ENCODE data around the gene CUL2.
"Not testable (repeated sequence)": the region's sequence is repeated elsewhere in the genome, so short reads cannot be mapped to it uniquely, and the experiment has no call there.

CUL2 gene

DNA sequence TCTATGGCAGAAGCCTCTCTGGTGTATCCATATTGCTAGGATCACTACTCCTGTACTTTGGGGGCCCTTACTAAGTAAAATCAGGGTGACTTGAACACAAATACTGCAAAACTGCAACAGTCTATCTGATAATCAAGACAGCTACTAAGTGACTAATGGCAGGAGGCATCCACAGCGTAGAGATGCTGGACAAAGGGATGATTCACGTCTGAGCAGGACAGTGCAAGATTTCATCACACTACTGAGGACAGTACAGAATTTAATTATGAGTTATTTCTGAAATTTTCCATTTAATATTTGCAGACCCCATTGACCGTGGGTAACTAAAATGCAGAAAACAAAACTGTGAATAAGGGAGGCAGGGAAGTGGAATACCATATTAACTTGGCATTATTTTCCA lies 10.4 kb downstream of the CUL2 start:
- DNase-seq (ENCODE audit: low read depth, low spot score): peak; percentile 28

DNA sequence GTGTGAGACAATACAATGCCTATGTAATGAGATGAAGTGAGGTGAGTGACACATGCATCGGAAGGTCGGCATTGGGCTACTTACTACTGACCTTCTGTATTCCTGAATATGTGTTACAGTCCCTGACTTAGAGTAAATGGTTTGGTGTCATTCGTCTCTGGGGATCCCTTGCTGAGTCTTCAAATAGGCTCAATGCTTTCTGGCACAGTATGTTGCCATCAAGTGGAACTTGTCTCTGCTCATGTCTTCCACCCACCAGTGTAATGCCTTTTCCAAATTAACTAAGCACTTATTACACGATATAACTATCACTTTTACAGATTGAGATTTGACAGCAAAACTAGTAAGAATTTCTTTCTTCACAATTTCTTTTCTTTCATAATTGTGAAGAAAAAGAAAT lies 10.9 kb downstream of the CUL2 start:
- no peak for DNase-seq (ENCODE audit: low read depth, low spot score)

- no peak for DNase-seq (ENCODE audit: low read depth, low spot score)
These were observed 14.9 kb downstream of the CUL2 start for GRCh38 chr10:35075228-35075627.

DNA sequence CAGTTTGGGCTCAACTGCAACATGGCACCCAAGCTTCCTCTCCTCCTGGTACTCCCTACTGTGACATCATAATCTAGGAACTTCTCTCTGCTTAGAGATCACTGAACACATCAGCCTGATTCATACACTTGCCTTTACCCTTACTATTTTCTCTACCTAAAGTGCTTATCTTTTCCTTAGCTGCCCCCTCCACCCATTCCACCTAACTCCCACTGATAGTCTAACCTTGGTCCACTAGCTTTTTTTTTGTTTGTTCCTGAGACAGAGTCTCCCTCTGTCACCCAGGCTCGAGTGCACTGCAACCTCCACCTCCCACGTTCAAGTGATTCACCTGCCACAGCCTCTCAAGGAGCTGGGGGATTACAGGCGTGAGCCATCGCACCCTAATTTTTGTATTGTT lies 15.9 kb downstream of the CUL2 start:
- no peak for DNase-seq (ENCODE audit: low read depth, low spot score)

- no peak for DNase-seq (ENCODE audit: low read depth, low spot score)
These were observed 19.6 kb downstream of the CUL2 start for GRCh38 chr10:35070521-35070920.

DNA sequence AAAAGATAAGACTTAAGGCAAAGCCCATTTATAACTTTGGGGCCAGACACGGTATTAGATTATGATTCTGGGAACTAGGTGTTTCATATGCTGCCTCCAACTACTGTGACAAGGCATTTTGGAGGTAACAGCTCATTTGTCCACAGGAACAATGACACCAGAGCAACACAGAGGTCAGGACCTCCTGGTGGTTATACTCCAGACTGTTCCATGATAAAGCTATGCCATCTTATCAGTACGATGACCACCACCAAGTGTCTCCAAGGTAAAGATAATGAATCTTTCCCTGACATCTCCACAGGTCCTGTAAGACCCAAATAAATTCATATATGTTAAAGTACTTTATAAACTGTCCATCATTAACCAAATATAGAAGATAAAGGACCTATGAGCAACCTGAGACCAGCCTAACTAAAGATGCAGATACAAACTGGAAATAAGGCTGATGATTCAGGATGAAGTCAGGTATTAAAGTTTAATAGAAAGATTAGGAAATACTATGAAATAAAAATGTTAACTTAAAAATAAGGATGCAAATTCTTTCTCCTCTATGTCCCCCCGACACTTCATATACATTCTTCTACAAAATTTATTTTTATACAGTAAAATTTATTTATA lies 26.2 kb downstream of the CUL2 start:
- no peak for DNase-seq (ENCODE audit: low read depth, low spot score)

DNA sequence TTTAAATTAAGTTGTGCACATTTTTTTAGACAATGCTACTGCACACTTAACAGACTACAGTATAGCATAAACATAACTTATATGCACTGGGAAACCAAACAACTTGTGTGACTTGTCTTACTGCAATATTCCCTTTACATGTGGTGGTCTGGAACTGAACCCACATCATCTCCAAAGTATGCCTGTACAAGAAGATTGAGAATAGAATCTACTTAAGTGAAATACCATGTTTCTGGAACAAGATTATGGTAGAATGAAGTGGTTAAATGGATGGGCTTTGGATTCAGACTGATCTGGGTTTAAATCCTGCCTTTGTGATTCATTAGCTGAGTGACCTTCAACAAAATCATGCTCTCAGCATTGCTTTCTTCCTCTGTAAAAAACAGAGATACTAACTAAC lies 30.7 kb downstream of the CUL2 start:
- no peak for DNase-seq (ENCODE audit: low read depth, low spot score)

GRCh38 chr10:35058686-35059085 lies 31.5 kb downstream of the CUL2 start:
- no peak for DNase-seq (ENCODE audit: low read depth, low spot score)

- DNase-seq (ENCODE audit: low read depth, low spot score): peak; percentile 87
These were observed 32.0 kb downstream of the CUL2 start for GRCh38 chr10:35058134-35058533.

DNA sequence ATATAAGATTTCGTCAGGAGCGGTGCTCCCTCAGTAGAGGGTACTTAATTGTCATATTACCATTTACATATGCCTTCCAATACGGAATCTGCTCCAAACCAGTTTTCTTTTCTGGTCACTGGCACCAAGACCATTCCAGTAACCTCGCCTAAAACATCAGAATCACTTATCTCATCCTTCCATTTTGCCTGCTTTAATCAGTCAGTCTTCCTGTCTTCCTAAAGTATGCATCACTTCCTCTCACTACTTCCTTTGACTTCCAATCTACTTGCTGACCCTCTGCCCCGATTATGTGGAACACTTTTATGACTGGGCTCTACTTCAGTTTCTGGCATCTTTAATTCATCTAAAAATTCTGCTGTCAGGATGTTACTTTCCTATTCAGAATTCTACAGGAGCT lies 33.5 kb downstream of the CUL2 start:
- DNase-seq (ENCODE audit: low read depth, low spot score): no peak

DNA sequence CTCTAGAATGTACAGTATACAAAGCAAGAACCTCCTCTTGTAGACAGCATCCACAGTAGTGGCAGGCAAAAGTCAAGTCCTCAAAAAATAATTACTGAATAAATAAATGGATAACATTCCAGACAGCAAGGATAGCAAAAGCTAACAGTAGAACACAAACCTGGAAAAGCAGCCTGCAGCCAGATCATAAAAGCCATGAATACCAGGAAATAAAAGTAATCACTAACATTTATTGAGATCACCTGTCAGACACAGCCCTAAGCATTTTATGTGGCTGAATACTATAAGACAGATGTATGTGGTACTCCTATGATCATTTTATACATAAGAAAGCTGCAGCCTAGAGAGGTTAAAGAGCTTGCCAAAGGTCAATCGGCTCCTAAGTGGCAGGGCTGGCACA lies 34.0 kb downstream of the CUL2 start:
- no peak for DNase-seq (ENCODE audit: low read depth, low spot score)

DNA sequence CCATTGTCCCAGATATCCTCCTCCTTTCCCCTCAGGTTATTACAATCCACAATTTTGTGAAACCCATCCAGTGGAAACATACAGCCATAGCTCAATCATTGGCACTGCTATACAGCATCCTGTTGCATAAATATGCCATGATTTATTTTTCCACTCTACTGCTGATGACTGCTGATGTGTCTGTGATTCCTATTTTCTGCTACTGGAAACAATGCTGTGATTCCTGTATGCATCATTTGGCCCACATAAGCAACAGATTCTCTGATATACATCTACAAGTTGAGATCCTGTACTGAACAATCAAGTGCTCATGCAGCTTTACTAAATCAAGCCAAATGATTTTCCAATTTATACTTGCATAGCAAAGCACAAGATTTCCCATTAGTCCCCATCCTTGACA lies 39.6 kb downstream of the CUL2 start:
- no peak for DNase-seq (ENCODE audit: low read depth, low spot score)

DNA sequence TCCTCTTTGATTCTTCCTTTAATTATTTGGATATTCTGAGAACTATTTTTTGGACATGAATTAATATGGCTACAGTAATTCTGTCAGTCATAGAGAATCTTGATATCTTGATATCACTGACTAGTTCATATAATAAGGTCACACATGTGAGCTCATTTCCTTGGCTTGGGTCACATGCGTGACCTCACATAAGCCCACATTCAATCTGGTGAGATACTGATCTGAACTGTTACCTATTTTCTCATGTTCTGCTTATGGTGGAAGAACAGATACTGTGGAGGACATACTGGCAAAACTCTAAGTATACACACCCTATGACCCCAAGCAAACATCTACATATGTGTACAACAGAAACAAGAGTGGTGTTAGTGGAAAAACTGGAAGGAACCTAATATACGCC lies 44.1 kb downstream of the CUL2 start:
- DNase-seq (ENCODE audit: low read depth, low spot score): no peak

GRCh38 chr10:35045275-35045674 lies 44.9 kb downstream of the CUL2 start:
- not testable (repeated sequence) for DNase-seq (ENCODE audit: low read depth, low spot score)

DNA sequence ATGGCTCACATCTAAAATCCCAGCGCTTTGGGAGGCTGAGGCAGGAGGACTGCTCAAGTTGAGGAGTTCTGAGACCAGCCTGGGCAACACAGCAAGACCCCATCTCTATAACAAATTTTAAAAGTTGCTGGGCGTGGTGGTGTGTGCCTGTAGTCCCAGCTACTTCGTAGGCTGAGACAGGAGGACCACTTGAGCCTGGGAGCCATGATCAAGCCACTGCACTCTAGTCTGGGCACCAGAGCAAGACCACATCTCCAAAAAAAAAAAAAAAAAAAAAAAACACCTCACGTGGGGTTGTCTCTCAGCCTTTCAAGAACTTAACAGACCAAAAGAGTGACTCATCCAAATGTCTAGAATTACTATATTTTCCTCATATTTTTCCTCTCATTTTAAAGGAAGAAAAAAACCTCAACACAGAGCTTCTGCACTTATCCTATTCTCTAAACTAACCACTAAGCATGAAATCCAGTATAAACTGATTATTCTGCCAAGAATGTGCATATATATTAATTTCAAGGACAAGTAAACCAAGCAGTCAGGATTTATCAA lies 46.3 kb downstream of the CUL2 start:
- DNase-seq (ENCODE audit: low read depth, low spot score): no peak

GRCh38 chr10:35042783-35043182 lies 47.4 kb downstream of the CUL2 start:
- DNase-seq (ENCODE audit: low read depth, low spot score): no peak

DNA sequence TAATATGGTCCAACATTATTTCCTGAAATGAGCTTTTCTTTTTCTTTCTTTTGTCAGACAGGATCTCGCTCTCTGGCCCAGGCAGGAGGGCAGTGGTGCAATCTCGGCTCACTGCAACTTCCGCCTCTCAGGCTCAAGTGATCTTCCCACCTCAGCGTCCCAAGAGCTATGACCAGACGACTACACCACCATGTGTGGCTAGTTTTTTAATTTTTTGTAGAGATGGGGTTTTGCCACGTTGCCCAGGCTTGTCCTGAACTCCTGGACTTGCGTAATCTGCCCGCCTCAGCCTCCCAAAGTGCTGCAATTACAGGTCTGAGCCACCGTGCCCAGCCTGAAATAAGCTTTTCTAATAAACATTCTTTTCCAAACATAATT lies 48.6 kb downstream of the CUL2 start:
- no peak for DNase-seq (ENCODE audit: low read depth, low spot score)

GRCh38 chr10:35040760-35041501 lies 49.2 kb downstream of the CUL2 start:
- peak; percentile 61 for DNase-seq (ENCODE audit: low read depth, low spot score)

DNA sequence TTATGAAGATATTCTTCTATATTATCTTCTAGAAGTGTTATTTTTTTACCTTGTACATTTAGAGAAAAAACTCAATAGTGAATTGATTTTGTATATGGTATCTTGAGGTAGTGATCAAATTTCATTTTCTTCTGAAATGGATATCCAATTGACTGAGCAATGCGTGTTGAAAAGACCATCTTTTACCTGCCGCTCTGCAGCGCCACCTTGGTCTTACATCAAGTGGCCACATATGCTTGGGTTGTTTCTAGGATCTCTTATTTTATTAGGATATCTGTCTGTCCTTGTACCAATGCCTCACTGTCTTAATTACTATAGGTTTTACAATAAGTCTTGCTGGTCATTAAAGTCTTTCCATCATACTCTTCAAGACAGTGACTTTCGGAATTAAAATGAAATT lies 53.0 kb downstream of the CUL2 start:
- DNase-seq (ENCODE audit: low read depth, low spot score): no peak

- DNase-seq (ENCODE audit: low read depth, low spot score): peak; percentile 11
These were observed 54.5 kb downstream of the CUL2 start for GRCh38 chr10:35035606-35036005.

GRCh38 chr10:35027567-35027966 lies 62.6 kb downstream of the CUL2 start:
- DNase-seq (ENCODE audit: low read depth, low spot score): peak; percentile 30

DNA sequence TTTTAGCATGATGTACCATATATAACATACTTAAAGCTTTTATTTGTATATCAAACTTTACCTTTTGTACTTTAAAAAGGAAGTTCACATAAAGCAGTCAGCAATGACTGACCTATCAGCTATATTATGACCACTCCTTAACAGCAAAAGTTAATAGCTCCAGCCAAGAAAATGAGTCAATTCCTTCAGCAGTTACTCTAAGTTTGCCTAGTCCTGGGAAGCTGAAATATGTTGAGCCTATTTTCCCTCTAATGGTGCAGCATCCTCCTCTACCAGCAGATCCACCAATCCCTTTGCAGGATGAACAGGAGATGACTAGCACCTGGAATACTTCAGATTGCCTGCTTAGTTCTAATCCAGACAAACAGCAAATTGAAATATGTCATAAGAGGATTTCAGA lies 64.2 kb downstream of the CUL2 start:
- DNase-seq (ENCODE audit: low read depth, low spot score): peak; percentile 27

- no peak for DNase-seq (ENCODE audit: low read depth, low spot score)
These were observed 69.7 kb downstream of the CUL2 start for GRCh38 chr10:35020481-35020880.
